Kidney (tissue), 14 donors: ENCODE measurements around the gene MBNL1. TPM values are rescaled to one million over a fixed set of nuclear protein-coding genes. Genes with fewer than 3 reads are reported as not detected.

Source experiments
- DNase-seq, 5 donors: peaks; one replicate each; pipeline ENCODE4 v3.0.0-alpha.2; 2013 to 2020
- FAIRE-seq: peaks from 2 replicates; lab custom pipeline; 2012; peaks lifted over from hg19 to GRCh38; lab: Jason Lieb, UNC
- H3K27ac ChIP-seq, 2 donors: one replicate each; pipeline ENCODE4 v1.7.0; 2013; ENCODE audit warnings: low read depth in 2 of 2, low read length in 2 of 2, inconsistent platforms in 1 of 2
- H3K27me3 ChIP-seq: one replicate; pipeline ENCODE4 v1.7.1; 2013; ENCODE audit warnings: low read length, inconsistent platforms; ENCODE audit not compliant: control insufficient read depth, insufficient read depth
- H3K36me3 ChIP-seq, 3 donors: one replicate each; pipeline versions ENCODE4 v1.7.0 to v1.7.1; 2013; ENCODE audit warnings: low read length in 3 of 3, control low read depth in 1 of 3, inconsistent platforms in 1 of 3; ENCODE audit not compliant: insufficient read depth in 3 of 3, control insufficient read depth in 2 of 3
- H3K4me1 ChIP-seq, 3 donors: one replicate each; pipeline versions ENCODE4 v1.7.0 to v1.7.1; 2013; ENCODE audit warnings: low read length in 3 of 3, inconsistent platforms in 1 of 3, low read depth in 1 of 3; ENCODE audit not compliant: control insufficient read depth in 2 of 3, insufficient read depth in 2 of 3
- H3K4me3 ChIP-seq, 3 donors: one replicate each; pipeline versions ENCODE4 v1.7.0 to v1.8.1; 2013; ENCODE audit warnings: low read length in 3 of 3, control low read depth in 1 of 3, inconsistent platforms in 1 of 3
- H3K9ac ChIP-seq, 3 donors: one replicate each; pipeline versions ENCODE4 v1.7.0 to v1.7.1; 2013; ENCODE audit warnings: low read length in 3 of 3, control low read depth in 1 of 3, inconsistent platforms in 1 of 3
- H3K9me3 ChIP-seq, 3 donors: one replicate each; pipeline versions ENCODE4 v1.7.0 to v1.7.1; 2013; ENCODE audit warnings: low read length in 3 of 3, control low read depth in 1 of 3, inconsistent platforms in 1 of 3; ENCODE audit not compliant: control insufficient read depth in 2 of 3, insufficient read depth in 1 of 3
- intact Hi-C: fragments of 100-400 bp; cut with DNase I; formaldehyde crosslinking; loops from one replicate; pipeline ENCODE4 v1.11.1; 2022
- polyA plus RNA-seq: library from polyadenylated mRNA; stranded (reverse); fragments of 350-450 nt; fragmentation: Illumina TruSeq; extraction: RNeasy Lipid Tissue Mini Kit (QIAGEN cat#74804); gene quantifications from one replicate; pipeline ENCODE4 v1.2.3, GENCODE V29; 2014; ENCODE audit warnings: low read depth, low replicate concordance; ENCODE audit not compliant: insufficient read depth
- total RNA-seq: library from RNA; stranded (reverse); fragmentation: NEBNext Ultra II Directional; extraction: Animal tissue kit (Norgen Biotek cat#: 25700); gene quantifications from one replicate; pipeline ENCODE4 v1.2.1, GENCODE V29; 2021
- TF ChIP-seq, protein P1 (sequence below): IDR thresholded peaks from 3 replicates; pipeline ENCODE4 v1.5.1; 2012; ENCODE audit warnings: mild to moderate bottlenecking, moderate library complexity, borderline replicate concordance; ENCODE audit not compliant: insufficient read depth; ENCODE audit errors: extremely low read depth
- donor health status: control.
- donor health status: control.
- donor health status: control.
- donor health status: control.
- donor health status: control.
- donor health status: DM: yes; HTN: yes; CAD: no.
- donor health status: Normal renal cell carcinoma (clear cell type).

The MBNL1 gene
- total and polyA plus RNA-seq, 2 donors from 2014 or later = 22.0 to 167 TPM

DNA sequence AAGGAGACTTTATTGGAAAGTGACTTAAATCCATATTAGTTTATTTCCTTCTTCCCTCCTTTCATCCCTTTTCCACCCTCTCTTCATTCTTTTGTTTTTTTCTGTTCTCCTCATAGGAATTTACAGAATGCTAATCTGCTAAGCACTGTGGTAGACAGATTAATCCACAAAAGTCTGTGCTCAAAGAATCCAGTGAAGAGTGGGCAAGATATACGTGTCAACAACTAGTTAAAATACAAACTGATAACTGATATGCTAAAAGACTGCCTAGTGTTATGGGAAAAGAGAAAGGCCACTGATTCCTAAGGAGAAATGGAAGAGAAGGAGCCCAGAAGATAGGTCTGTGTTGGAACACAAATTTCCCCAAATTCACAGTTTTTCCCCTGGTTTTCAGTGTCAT, 202.2 kb downstream of the MBNL1 start:
- intact Hi-C loops = no loop called here
- Histone ChIP-seq H3K27ac (no peak overlapping the region), H3K4me3 (no peak overlapping the region), H3K4me1 (peaks cover 0 to 4% (median 0%) of the 10 kb centered on the region in 3 donors), H3K9ac (no peak overlapping the region), H3K36me3 (no peaks in the 10 kb centered on the region), H3K27me3 (no peaks in the 10 kb centered on the region), H3K9me3 (no peaks in the 10 kb centered on the region)
- no peak for DNase-seq
- no peak for FAIRE-seq
- TF ChIP-seq, protein P1, sequence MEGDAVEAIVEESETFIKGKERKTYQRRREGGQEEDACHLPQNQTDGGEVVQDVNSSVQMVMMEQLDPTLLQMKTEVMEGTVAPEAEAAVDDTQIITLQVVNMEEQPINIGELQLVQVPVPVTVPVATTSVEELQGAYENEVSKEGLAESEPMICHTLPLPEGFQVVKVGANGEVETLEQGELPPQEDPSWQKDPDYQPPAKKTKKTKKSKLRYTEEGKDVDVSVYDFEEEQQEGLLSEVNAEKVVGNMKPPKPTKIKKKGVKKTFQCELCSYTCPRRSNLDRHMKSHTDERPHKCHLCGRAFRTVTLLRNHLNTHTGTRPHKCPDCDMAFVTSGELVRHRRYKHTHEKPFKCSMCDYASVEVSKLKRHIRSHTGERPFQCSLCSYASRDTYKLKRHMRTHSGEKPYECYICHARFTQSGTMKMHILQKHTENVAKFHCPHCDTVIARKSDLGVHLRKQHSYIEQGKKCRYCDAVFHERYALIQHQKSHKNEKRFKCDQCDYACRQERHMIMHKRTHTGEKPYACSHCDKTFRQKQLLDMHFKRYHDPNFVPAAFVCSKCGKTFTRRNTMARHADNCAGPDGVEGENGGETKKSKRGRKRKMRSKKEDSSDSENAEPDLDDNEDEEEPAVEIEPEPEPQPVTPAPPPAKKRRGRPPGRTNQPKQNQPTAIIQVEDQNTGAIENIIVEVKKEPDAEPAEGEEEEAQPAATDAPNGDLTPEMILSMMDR = no peak

DNA sequence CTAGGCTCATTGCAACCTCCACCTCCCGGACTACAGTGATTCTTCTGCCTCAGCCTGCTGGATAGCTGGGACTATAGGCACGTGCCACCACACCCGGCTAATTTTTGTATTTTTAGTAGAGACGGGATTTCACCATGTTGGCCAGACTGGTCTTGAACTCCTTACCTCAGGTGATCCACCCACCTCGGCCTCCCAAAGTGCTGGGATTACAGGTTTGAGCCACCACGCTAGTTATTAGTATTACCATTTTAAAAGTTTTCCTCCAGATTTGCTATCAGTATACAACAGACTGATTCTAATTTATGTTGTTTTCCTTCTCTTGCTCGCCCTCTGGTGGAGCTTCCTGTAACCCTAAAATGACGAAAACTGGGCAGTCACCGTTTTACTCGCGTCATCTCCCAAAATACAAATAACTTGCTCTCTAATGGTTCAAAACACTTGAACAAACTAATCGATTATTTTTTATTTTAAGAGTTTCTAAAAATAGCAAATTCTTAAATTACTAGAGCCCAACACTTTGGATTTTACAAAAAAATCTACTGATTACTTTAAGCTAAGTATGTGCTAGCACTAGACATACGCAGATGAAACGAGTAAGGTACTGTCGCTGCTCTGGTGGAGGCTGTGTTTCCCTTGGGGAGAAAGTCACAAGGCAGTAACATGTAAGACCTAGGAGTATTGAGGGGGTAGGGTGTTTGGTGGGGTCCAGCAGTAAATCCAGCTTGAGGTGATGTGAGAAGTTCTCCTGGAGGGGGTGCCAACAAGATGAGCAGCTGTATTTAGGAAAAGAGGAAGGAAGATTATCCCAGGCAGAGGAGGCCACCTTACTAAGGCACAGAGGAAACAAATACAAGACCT, 203.3 kb downstream of the MBNL1 start:
- no peaks in the 10 kb centered on the region for H3K36me3 ChIP-seq
- intact Hi-C loops = no loop called here
- peak overlapping the region in 2 of 3 donors; percentile 49 to 57 for H3K9ac ChIP-seq
- no peaks in the 10 kb centered on the region for H3K9me3 ChIP-seq
- H3K27ac ChIP-seq = no peak overlapping the region
- peak; percentile 84 for FAIRE-seq
- H3K4me1 ChIP-seq = peaks cover 0 to 4% (median 0%) of the 10 kb centered on the region in 3 donors
- H3K27me3 ChIP-seq = no peaks in the 10 kb centered on the region
- TF ChIP-seq, protein P1 = peak; percentile 73
- DNase-seq = peak in 4 of 5 donors; percentile 34 to 81 (median 62)
- H3K4me3 ChIP-seq = peak overlapping the region in 2 of 3 donors; percentile 50 to 53

DNA sequence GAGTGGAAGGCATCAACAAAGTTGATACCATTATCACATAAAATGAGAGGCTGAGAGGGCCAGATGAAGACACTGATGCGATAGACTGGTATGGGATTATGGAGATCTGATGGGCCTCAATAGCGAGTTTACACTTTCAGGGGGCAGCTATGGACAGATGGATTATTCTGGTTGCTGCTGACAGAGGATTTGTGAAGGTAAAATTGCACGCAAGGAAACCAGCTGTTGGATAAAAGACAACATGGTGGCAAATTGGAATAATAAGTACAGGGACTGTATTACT, 203.9 kb downstream of the MBNL1 start:
- H3K9ac ChIP-seq = peak overlapping the region in 1 of 3 donors; percentile 57
- FAIRE-seq = no peak
- no peaks in the 10 kb centered on the region for H3K36me3 ChIP-seq
- no peaks in the 10 kb centered on the region for H3K9me3 ChIP-seq
- H3K27ac ChIP-seq = no peak overlapping the region
- no peaks in the 10 kb centered on the region for H3K27me3 ChIP-seq
- peak overlapping the region in 1 of 3 donors; percentile 53 for H3K4me3 ChIP-seq
- TF ChIP-seq, protein P1 = no peak
- intact Hi-C loops = no loop called here
- no peak for DNase-seq
- peaks cover 0 to 4% (median 0%) of the 10 kb centered on the region in 3 donors for H3K4me1 ChIP-seq
